ENCODE results near the gene POTEB3.
"Not testable (repeated sequence)": the region's sequence is repeated elsewhere in the genome, so short reads cannot be mapped to it uniquely, and the experiment has no call there.

The POTEB3 gene

GRCh38 chr15:21440399-21440798, at the start of gene POTEB3:
Gene POTEB3 (minus strand): TSS chr15:21440499. CDS start chr15:21440011, 488 bp downstream.
- not testable (repeated sequence) for DNase-seq (ENCODE audit: low read depth)

GRCh38 chr15:21453683-21454082, 13.4 kb upstream of the POTEB3 start:
- DNase-seq (ENCODE audit: low read depth), result not testable (repeated sequence)

GRCh38 chr15:21451920-21452563, 11.7 kb upstream of the POTEB3 start:
- DNase-seq (ENCODE audit: low read depth), result not testable (repeated sequence)

- DNase-seq (ENCODE audit: low read depth), result not testable (repeated sequence)
These were observed 11.2 kb upstream of the POTEB3 start for GRCh38 chr15:21451487-21451886.

- DNase-seq (ENCODE audit: low read depth), result not testable (repeated sequence)
These were observed 32.9 kb downstream of the POTEB3 start for GRCh38 chr15:21407366-21407765.

- DNase-seq (ENCODE audit: low read depth), result not testable (repeated sequence)
These were observed 38.8 kb downstream of the POTEB3 start for GRCh38 chr15:21401531-21401930.

- DNase-seq (ENCODE audit: low read depth), result not testable (repeated sequence)
These were observed 41.2 kb downstream of the POTEB3 start for GRCh38 chr15:21399111-21399510.

- DNase-seq (ENCODE audit: low read depth), result not testable (repeated sequence)
These were observed 41.8 kb downstream of the POTEB3 start for GRCh38 chr15:21398511-21398910.

- not testable (repeated sequence) for DNase-seq (ENCODE audit: low read depth)
These were observed 42.6 kb downstream of the POTEB3 start for GRCh38 chr15:21397656-21398055.

GRCh38 chr15:21397186-21397585, 43.1 kb downstream of the POTEB3 start:
- not testable (repeated sequence) for DNase-seq (ENCODE audit: low read depth)

- DNase-seq (ENCODE audit: low read depth), result not testable (repeated sequence)
These were observed 54.3 kb downstream of the POTEB3 start for GRCh38 chr15:21385961-21386360.

- not testable (repeated sequence) for DNase-seq (ENCODE audit: low read depth)
These were observed 56.3 kb downstream of the POTEB3 start for GRCh38 chr15:21383866-21384485.

- not testable (repeated sequence) for DNase-seq (ENCODE audit: low read depth)
These were observed 66.6 kb downstream of the POTEB3 start for GRCh38 chr15:21373682-21374081.

- DNase-seq (ENCODE audit: low read depth), result not testable (repeated sequence)
These were observed 71.1 kb downstream of the POTEB3 start for GRCh38 chr15:21369177-21369576.

- not testable (repeated sequence) for DNase-seq (ENCODE audit: low read depth)
These were observed 71.7 kb downstream of the POTEB3 start for GRCh38 chr15:21368625-21369024.

Data from EH (cell line).